Upper lobe of left lung (tissue), 6 donors: Measurements from ENCODE around the gene FTO. TPM values are rescaled to one million over a fixed set of nuclear protein-coding genes. Genes with fewer than 3 reads are reported as not detected.
"Not testable (repeated sequence)": the region's sequence is repeated elsewhere in the genome, so short reads cannot be mapped to it uniquely, and the experiment has no call there.

Experiments
- ATAC-seq, 2 donors: fragments of 200-7000 bp; cut with Tn5 transposase; one replicate each; pipeline ENCODE4 v1.9.1; 2022; ENCODE audit warnings: mild to moderate bottlenecking in 2 of 2, moderate library complexity in 2 of 2; ENCODE audit not compliant: low FRiP score in 2 of 2
- DNase-seq, 2 donors: peaks; one replicate each; pipeline ENCODE4 v3.0.0-alpha.2; 2019 to 2020
- H3K27ac ChIP-seq, 4 donors: fragments of 200-600 bp; sonication (generic); one replicate each; pipeline ENCODE4 v1.5.1; 2016 to 2019
- H3K27me3 ChIP-seq, 4 donors: fragments of 200-600 bp; sonication (generic); one replicate each; pipeline ENCODE4 v1.5.1; 2017 to 2019
- H3K36me3 ChIP-seq, 4 donors: fragments of 200-600 bp; sonication (generic); one replicate each; pipeline ENCODE4 v1.5.1; 2016 to 2019
- H3K4me1 ChIP-seq, 4 donors: fragments of 200-600 bp; sonication (generic); one replicate each; pipeline ENCODE4 v1.5.1; 2018 to 2019
- H3K4me3 ChIP-seq, 4 donors: fragments of 200-600 bp; sonication (generic); one replicate each; pipeline ENCODE4 v1.5.1; 2017 to 2019; ENCODE audit warnings: mild to moderate bottlenecking in 2 of 4, moderate library complexity in 1 of 4
- H3K9me3 ChIP-seq, 4 donors: fragments of 200-600 bp; sonication (generic); one replicate each; pipeline ENCODE4 v1.5.1; 2018 to 2019
- CTCF ChIP-seq, 6 experiments: fragments of 450-650 bp in 4 of 6; fragments of 200-600 bp in 2 of 6; sonication (generic) in 2 of 6; IDR thresholded peaks; one replicate each; pipeline ENCODE4 v1.5.1; 2016 to 2019; ENCODE audit warnings: antibody characterized with exemption in 6 of 6
- EP300 ChIP-seq, 4 donors: sonication (generic); formaldehyde crosslinking; IDR thresholded peaks; one replicate each; pipeline ENCODE4 v1.5.1; 2017; ENCODE audit warnings: antibody characterized with exemption in 4 of 4, control low read depth in 2 of 4
- POLR2A ChIP-seq, 4 donors: fragments of 450-650 bp; IDR thresholded peaks; one replicate each; pipeline ENCODE4 v1.5.1; 2016 to 2017; ENCODE audit warnings: antibody characterized with exemption in 4 of 4, mild to moderate bottlenecking in 2 of 4
- POLR2AphosphoS5 ChIP-seq, 2 donors: sonication (generic); formaldehyde crosslinking; IDR thresholded peaks; one replicate each; pipeline ENCODE4 v1.5.1; 2017; ENCODE audit warnings: antibody characterized with exemption in 2 of 2
- WGBS, 2 donors: methylation state at CpG; one replicate each; pipeline ENCODE4 v1.1.5; 2017 to 2018; 5-methylcytosine and 5-hydroxymethylcytosine counted together
- total RNA-seq, 6 donors: library from RNA; depleted of rRNA in 4 of 6; stranded (reverse); fragments of >200 nt in 4 of 6; gene quantifications; one replicate each; pipeline versions ENCODE4 v1.1.0 to v1.2.1, GENCODE V29; 2016 to 2021
- donor health status: DM: no; HTN: no; CAD: no; lungs with moderate emphysema.
- donor health status: DM: no; HTN: yes; CAD: no; lungs with severe emphysema.

The FTO gene
- total RNA-seq, 6 donors from 2014 or later = 62.9 to 114 (median 75.4) TPM

- Histone ChIP-seq H3K4me3 (no peak overlapping the region), H3K27ac (no peak overlapping the region), H3K27me3 (no peaks in the 10 kb centered on the region), H3K36me3 (peaks cover 0 to 14% (median 0%) of the 10 kb centered on the region in 4 donors), H3K4me1 (no peaks in the 10 kb centered on the region), H3K9me3 (no peaks in the 10 kb centered on the region)
- TF ChIP-seq POLR2AphosphoS5 (IDR thresholded peaks at IDR 0.05) (no peak), POLR2A (IDR thresholded peaks at IDR 0.05) (no peak), EP300 (IDR thresholded peaks at IDR 0.05) (no peak), CTCF (IDR thresholded peaks at IDR 0.05) (no peak)
- DNase-seq (no peak), ATAC-seq (no peak)
- WGBS, 2 donors = 94 to 95% methylated on average over 3 of the region's 3 CpGs
Observed at GRCh38 chr16:53689636-53690035, 14.3 kb upstream of the FTO start.

- H3K27me3 ChIP-seq = no peaks in the 10 kb centered on the region
- ATAC-seq (no peak), DNase-seq (no peak)
- WGBS, 2 donors = 93 to 96% methylated on average over 2 of the region's 2 CpGs
- no peak overlapping the region for H3K4me3 ChIP-seq
- no peak for TF ChIP-seq CTCF (IDR thresholded peaks at IDR 0.05)
- no peak for TF ChIP-seq EP300 (IDR thresholded peaks at IDR 0.05)
- no peak for TF ChIP-seq POLR2AphosphoS5 (IDR thresholded peaks at IDR 0.05)
- H3K27ac ChIP-seq = no peak overlapping the region
- H3K36me3 ChIP-seq = peaks cover 0 to 7% (median 0%) of the 10 kb centered on the region in 4 donors
- H3K9me3 ChIP-seq = no peaks in the 10 kb centered on the region
- no peaks in the 10 kb centered on the region for H3K4me1 ChIP-seq
Observed at GRCh38 chr16:53690771-53691170, 13.2 kb upstream of the FTO start.

GRCh38 chr16:53692146-53692545 lies 11.8 kb upstream of the FTO start:
- WGBS, 2 donors = 93 to 94% methylated on average over 5 of the region's 5 CpGs
- H3K27ac ChIP-seq = no peak overlapping the region
- no peaks in the 10 kb centered on the region for H3K9me3 ChIP-seq
- peaks cover 0 to 7% (median 0%) of the 10 kb centered on the region in 4 donors for H3K36me3 ChIP-seq
- H3K27me3 ChIP-seq = no peaks in the 10 kb centered on the region
- no peak overlapping the region for H3K4me3 ChIP-seq
- TF ChIP-seq CTCF (IDR thresholded peaks at IDR 0.05) (no peak), POLR2A (IDR thresholded peaks at IDR 0.05) (no peak), POLR2AphosphoS5 (IDR thresholded peaks at IDR 0.05) (no peak), EP300 (IDR thresholded peaks at IDR 0.05) (no peak)
- DNase-seq (no peak), ATAC-seq (no peak)
- no peaks in the 10 kb centered on the region for H3K4me1 ChIP-seq

GRCh38 chr16:53693320-53693719 lies 10.6 kb upstream of the FTO start:
- H3K4me1 ChIP-seq = no peaks in the 10 kb centered on the region
- TF ChIP-seq EP300 (IDR thresholded peaks at IDR 0.05) (no peak), CTCF (IDR thresholded peaks at IDR 0.05) (no peak), POLR2AphosphoS5 (IDR thresholded peaks at IDR 0.05) (no peak), POLR2A (IDR thresholded peaks at IDR 0.05) (no peak)
- ATAC-seq (no peak), DNase-seq (no peak)
- H3K9me3 ChIP-seq = no peaks in the 10 kb centered on the region
- H3K27me3 ChIP-seq = no peaks in the 10 kb centered on the region
- H3K4me3 ChIP-seq = no peak overlapping the region
- H3K27ac ChIP-seq = no peak overlapping the region
- WGBS, 2 donors = 92 to 98% methylated on average over 5 of the region's 5 CpGs
- peaks cover 0 to 7% (median 0%) of the 10 kb centered on the region in 4 donors for H3K36me3 ChIP-seq

- Histone ChIP-seq H3K27ac (no peak overlapping the region), H3K27me3 (no peaks in the 10 kb centered on the region), H3K36me3 (peaks cover 0 to 7% (median 0%) of the 10 kb centered on the region in 4 donors), H3K9me3 (no peaks in the 10 kb centered on the region), H3K4me3 (no peak overlapping the region), H3K4me1 (no peaks in the 10 kb centered on the region)
- TF ChIP-seq CTCF (IDR thresholded peaks at IDR 0.05) (no peak), POLR2A (IDR thresholded peaks at IDR 0.05) (no peak), POLR2AphosphoS5 (IDR thresholded peaks at IDR 0.05) (no peak), EP300 (IDR thresholded peaks at IDR 0.05) (no peak)
- DNase-seq (no peak), ATAC-seq (no peak)
- WGBS, 2 donors = 83 to 97% methylated on average over 1 of the region's 1 CpG
Observed at GRCh38 chr16:53695070-53695469, 8.9 kb upstream of the FTO start.

- 95% methylated on average over 8 of the region's 31 CpGs; no CpG with 5 or more reads in 1 of the 2 donors for WGBS, 2 donors
- H3K27me3 ChIP-seq, H3K27ac ChIP-seq, H3K4me1 ChIP-seq, ATAC-seq, H3K4me3 ChIP-seq, H3K9me3 ChIP-seq, DNase-seq, H3K36me3 ChIP-seq: not testable (repeated sequence)
Observed at GRCh38 chr16:53698271-53698670, 5.7 kb upstream of the FTO start.
